HG03196 (cell line): Measurements from ENCODE around the gene NAALAD2.
"Not testable (repeated sequence)": the region's sequence is repeated elsewhere in the genome, so short reads cannot be mapped to it uniquely, and the experiment has no call there.

Experiments
- ATAC-seq: cut with Tn5 transposase; IDR thresholded peaks from one replicate; pipeline ENCODE4 v1.9.1; 2021; ENCODE audit not compliant: unreplicated experiment

NAALAD2 gene

GRCh38 chr11:90239967-90240636, 105.6 kb downstream of the NAALAD2 start:
- ATAC-seq, result not testable (repeated sequence)

DNA sequence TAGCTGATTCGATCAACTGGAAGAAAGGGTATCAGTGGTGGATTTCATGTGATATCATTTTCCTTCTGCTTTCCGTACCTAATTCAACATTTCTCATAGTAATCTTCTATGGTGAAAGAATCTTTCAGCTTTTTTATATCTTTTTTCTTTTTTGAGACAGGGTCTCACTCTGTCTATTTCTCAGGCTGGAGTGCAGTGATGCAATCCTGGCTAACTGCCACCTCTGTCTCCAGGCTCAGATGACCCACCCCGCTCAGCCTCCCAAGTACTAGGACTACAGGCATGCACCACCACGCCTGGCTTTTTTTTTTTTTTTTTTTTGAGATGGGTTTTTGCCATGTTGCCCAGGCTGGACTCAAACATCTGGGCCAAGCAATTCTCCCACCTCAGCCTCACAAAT, 107.0 kb downstream of the NAALAD2 start:
- no peak for ATAC-seq
